HG02798 (cell line): ENCODE data around the gene ZNF302.
A peak's percentile ranks its signal among the peaks of the same experiment; 100 is the strongest.

Source experiments
- ATAC-seq: cut with Tn5 transposase; IDR thresholded peaks from one replicate; pipeline ENCODE4 v1.9.1; 2021; ENCODE audit warnings: mild to moderate bottlenecking; ENCODE audit not compliant: unreplicated experiment, poor library complexity

Gene ZNF302

DNA sequence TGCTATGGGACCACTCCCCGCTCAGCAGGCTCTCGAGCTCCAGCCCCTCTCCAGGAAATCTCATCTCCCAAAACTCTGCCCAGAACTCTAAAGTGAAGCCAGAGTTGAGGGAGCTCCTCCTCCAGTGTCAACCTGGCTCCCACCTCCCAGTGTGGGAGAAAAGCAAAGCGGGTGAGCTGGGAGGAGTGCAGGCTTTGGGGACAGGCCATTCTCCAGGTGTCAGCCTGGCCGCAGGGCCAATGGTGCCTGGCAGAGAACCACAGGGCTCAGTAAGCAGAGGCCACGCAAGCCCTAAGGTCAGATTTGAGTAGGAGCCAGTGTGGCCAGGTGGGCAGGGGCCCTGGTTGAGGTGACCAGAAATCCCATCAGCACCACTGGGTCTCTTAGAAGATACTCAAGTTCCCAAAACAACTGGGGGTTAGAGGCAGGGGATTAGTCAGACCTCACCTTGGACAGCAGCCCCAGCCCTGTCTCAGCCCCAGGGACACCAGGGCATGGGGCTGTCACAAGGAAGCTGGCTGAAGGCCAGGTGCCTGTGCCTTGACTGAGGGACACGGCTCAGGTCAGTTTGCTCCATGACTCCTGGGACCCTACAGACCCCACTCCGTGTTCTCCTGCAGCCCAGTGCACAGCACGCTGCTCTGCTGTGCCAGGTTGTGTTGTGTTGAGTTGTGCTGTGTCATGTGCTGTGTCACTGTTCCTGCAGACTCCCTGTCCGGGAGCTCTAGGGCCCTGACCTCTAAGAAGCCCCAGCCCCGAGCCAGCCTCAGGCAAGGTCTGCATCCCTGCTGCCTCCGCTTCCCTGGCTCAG, 53.7 kb downstream of the ZNF302 start:
- ATAC-seq = no peak

DNA sequence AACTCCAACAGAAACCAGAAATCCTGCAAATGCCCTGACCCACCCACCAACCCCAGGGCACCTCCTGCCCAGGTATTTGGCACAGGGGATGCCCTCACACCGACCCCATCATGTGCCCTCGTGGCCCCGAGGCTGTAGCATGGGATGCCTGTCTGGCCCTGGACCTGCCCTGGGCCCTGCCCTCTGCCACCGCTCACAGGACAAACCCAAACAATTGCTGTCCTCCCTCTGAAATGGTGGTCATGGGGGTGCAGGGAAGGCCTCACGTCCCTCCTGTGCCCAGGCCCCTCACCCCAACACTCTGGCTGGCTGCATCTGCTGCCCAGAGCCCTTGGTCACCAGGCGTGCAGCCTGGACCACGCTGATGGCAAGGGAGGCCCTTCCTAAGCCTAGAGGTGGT, 54.5 kb downstream of the ZNF302 start:
- ATAC-seq = no peak

DNA sequence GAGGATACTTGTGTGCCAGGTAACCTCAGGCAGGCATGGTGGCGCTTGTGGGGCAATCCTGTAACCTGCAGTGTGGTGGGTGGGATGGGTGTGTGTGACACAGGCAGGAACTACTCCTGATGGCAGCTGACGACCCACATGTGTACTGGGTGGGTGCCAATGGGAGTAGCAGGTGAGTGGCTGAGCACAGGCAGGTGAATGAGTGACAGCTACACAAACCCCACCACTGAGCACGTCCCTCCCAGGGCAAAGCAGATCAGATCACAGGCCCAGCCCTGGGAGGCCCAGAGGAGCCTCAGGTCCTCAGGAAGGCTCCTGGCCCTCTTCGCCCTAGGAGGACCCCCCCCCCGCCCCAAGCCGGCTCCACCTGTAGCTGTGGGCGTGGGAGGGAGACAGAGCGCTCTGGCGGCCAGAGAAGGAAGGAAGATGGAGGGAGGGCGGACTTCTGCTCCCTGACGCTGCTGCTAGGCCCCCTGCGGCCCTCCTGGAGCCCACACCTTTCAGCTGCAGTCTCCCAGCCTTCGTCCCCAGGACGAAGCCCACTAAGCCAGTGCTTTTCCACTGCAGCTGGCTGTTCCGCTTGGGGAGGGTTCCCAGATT, 55.2 kb downstream of the ZNF302 start:
- no peak for ATAC-seq

DNA sequence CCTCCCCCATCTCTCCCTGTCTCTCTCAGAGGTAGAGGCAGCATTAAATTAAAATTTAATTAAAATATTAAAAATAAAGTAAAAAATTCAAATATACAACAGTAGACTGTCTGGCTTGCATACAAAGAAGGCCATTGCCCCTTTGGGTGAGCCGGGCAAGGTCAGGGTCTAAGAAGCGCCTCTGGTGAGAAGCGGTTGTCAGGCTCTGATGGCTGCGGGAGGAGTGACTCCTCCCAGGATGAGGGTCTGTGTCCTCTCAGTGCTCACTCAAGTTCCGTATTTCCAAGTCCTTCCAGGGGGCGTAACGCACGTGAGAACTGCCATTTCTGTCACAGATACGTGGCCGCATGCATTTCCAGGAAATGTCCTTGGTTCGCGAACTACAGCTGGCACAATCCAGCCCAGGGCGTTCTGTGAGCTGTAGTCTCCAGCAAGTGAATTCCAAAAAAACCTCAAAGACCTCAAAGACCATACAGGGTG, 55.8 kb downstream of the ZNF302 start:
- peak; percentile 6 for ATAC-seq

DNA sequence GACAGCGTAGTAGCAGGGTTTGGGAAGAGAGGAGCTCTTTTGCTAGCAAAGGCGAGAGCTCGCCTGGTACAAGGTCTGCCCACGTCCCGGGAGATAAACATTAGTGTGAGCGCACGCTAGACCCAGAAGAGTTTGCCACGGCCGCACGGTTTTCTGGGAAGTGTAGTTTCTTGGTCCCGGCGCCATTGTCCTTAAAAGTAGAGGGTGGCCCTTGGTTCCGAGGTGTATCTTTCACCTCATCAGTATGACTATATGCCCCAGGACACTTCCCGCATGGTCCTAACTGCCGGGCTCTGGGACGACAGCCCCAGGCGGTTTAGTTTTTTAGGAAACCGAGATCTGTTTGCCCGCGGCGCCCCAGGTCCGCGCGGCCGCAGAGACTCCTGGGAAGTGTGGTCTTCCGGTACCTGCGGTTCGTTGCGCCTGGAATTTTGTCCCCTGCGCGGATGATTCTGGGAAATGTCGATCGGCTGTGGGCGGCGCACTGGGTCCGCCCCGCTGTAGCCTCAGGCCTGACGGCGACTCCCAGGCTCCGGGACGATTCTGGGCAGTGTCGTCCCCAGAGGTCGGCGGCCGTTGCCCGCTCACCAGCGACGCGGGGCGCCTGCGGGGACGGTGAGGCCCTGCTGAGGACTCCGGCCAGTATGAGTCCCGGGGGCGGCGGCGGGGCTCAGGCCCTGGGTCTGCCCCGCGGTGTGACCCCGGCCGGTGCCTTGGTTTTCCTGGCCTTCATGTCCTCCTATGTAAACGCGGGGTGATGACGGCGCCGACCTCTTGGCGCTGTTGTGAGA, 56.5 kb downstream of the ZNF302 start, which contains the start of gene ZNF181:
Gene ZNF181, plus strand, starts transcription at position 498 of the 791 bp plus-strand sequence. CDS start 795 bp downstream, outside the sequence.
- peak; percentile 87 for ATAC-seq

DNA sequence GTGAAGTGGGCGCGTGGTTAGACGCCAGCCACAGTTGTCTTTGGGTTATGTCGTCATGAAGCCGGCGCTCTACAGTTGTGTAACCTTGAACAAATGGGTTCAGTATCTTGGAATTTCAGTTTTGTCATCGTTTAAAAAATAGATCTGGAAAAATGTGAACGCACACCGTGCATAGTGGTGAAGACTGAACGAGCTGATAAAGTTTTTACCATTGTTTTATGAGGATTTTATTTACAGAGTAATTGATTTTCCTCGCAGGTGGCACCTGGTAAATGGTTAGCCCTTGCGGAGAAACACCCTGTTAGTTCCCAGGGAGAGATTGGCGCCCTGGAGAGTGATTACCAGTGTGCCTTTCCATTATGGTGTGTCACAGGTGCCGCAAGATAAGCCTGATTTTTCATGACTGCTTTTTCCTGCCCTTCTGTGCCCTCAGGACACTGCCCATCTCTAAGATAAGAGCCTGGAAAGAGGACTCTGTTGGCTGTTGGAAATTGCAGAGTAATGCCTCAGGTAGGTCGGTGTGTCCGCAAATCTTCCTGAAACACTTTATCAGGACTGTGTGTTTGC, 57.1 kb downstream of the ZNF302 start:
- no peak for ATAC-seq
